HepG2 (cell line): ENCODE measurements around the gene KNG1. TPM values are rescaled to one million over a fixed set of nuclear protein-coding genes. Genes with fewer than 3 reads are reported as not detected.

ENCODE experiments used
- ATF7-NPFF ChIP-seq: sonication (generic); formaldehyde crosslinking; IDR thresholded peaks from 2 replicates; pipeline ENCODE4 v1.8.1; 2023; ENCODE audit warnings: mild to moderate bottlenecking, low read depth, missing genetic modification reagents, moderate library complexity
- CBX2 ChIP-seq, 2 experiments: fragments of 200-600 bp in 1 of 2; sonication (generic); formaldehyde crosslinking in 1 of 2; IDR thresholded peaks; 2 replicates each; pipeline versions ENCODE4 v1.7.0 to v1.8.1; 2018 to 2022; ENCODE audit warnings: low read depth in 2 of 2, low read length in 1 of 2, mild to moderate bottlenecking in 1 of 2, missing genetic modification reagents in 1 of 2
- CENPT ChIP-seq: sonication (generic); formaldehyde crosslinking; IDR thresholded peaks from 2 replicates; pipeline ENCODE4 v1.8.0; 2022; ENCODE audit warnings: low read depth, mild to moderate bottlenecking, moderate library complexity, missing genetic modification reagents
- MAZ ChIP-seq, 2 experiments: sonication (generic) in 1 of 2; formaldehyde crosslinking in 1 of 2; IDR thresholded peaks; 2 replicates each; pipeline versions ENCODE4 v1.5.0 to v1.6.1; 2012 to 2020; ENCODE audit warnings: low read depth in 2 of 2, mild to moderate bottlenecking in 2 of 2, borderline replicate concordance in 1 of 2, improper control_type of control experiment in 1 of 2, low read length in 1 of 2, missing genetic modification reagents in 1 of 2, moderate library complexity in 1 of 2
- PPARG ChIP-seq: conservative IDR thresholded peaks from 2 replicates; pipeline ENCODE4 v1.6.1; 2016; ENCODE audit warnings: missing biosample characterization, missing genetic modification reagents
- REPIN1 ChIP-seq: sonication (generic); formaldehyde crosslinking; IDR thresholded peaks from 2 replicates; pipeline ENCODE4 v1.8.0; 2022; ENCODE audit warnings: missing genetic modification reagents, low read depth, mild to moderate bottlenecking, borderline replicate concordance
- SMARCE1 ChIP-seq: fragments of 450-650 bp; IDR thresholded peaks from 2 replicates; pipeline ENCODE4 v1.6.1; 2017; ENCODE audit warnings: borderline replicate concordance
- ZNF235 ChIP-seq: sonication (generic); formaldehyde crosslinking; IDR thresholded peaks from 2 replicates; pipeline ENCODE4 v1.8.1; 2023; ENCODE audit warnings: mild to moderate bottlenecking, missing genetic modification reagents, borderline replicate concordance
- ZNF251 ChIP-seq: sonication (generic); formaldehyde crosslinking; IDR thresholded peaks from 2 replicates; pipeline ENCODE4 v1.9.0; 2021; ENCODE audit warnings: mild to moderate bottlenecking, missing genetic modification reagents
- ZNF564 ChIP-seq: sonication (generic); formaldehyde crosslinking; IDR thresholded peaks from 2 replicates; pipeline ENCODE4 v1.8.1; 2023; ENCODE audit warnings: mild to moderate bottlenecking, missing genetic modification reagents
- ZNF619 ChIP-seq: sonication (generic); formaldehyde crosslinking; IDR thresholded peaks from 2 replicates; pipeline ENCODE4 v1.4.0; 2020; ENCODE audit warnings: mild to moderate bottlenecking, missing genetic modification reagents
- polyA plus RNA-seq, 8 experiments: library from polyadenylated mRNA; depleted of rRNA in 3 of 8; stranded (reverse) in 7 of 8; unstranded in 1 of 8; fragments of >200 nt; fragmentation: Illumina TruSeq in 4 of 8; extraction: Trizol in 4 of 8; gene quantifications; 2 replicates each; pipeline versions ENCODE4 v1.2.1 to v1.2.3, GENCODE V29; 2011 to 2016; ENCODE audit warnings: low read depth in 4 of 8, missing spikeins in 1 of 8, mixed read lengths in 1 of 8; ENCODE audit not compliant: insufficient read depth in 1 of 8
- total RNA-seq, 5 experiments: library from RNA; depleted of rRNA; stranded (reverse); fragments of >200 nt; fragmentation: Illumina TruSeq; extraction: Trizol; gene quantifications; 2 replicates each; pipeline ENCODE4 v1.2.3, GENCODE V29; 2016; ENCODE audit warnings: low read depth in 1 of 5
- TF ChIP-seq, protein P1 (sequence below): sonication (generic); formaldehyde crosslinking; IDR thresholded peaks from 2 replicates; pipeline ENCODE4 v1.4.0; 2020; ENCODE audit warnings: missing genetic modification reagents
- TF ChIP-seq, protein P2 (sequence below): sonication (generic); formaldehyde crosslinking; IDR thresholded peaks from 2 replicates; pipeline ENCODE4 v1.5.1; 2020; ENCODE audit warnings: missing genetic modification reagents, mild to moderate bottlenecking, borderline replicate concordance
- TF ChIP-seq, protein P3 (sequence below): sonication (generic); formaldehyde crosslinking; IDR thresholded peaks from 2 replicates; pipeline ENCODE4 v1.4.0; 2020; ENCODE audit warnings: low read depth, mild to moderate bottlenecking, missing genetic modification reagents
- TF ChIP-seq, protein P4 (sequence below): sonication (generic); formaldehyde crosslinking; IDR thresholded peaks from 2 replicates; pipeline ENCODE4; 2020; ENCODE audit warnings: missing genetic modification reagents, mild to moderate bottlenecking, borderline replicate concordance
- TF ChIP-seq, protein P5 (sequence below): IDR thresholded peaks from 2 replicates; pipeline ENCODE4 v1.6.1; 2016
- TF ChIP-seq, protein P6 (sequence below): IDR thresholded peaks from 2 replicates; pipeline ENCODE4 v1.6.1; 2016; ENCODE audit warnings: missing compliant biosample characterization, missing genetic modification reagents, borderline replicate concordance
- TF ChIP-seq, protein P7 (sequence below): conservative IDR thresholded peaks from 2 replicates; pipeline ENCODE4 v1.6.1; 2018; ENCODE audit warnings: missing genetic modification reagents

Gene KNG1
- total and polyA plus RNA-seq, 2 of the 13 experiments (the other 11 are each of a cell fraction or from before 2014, with no cell fraction given): 6.5 to 7.0 TPM

DNA sequence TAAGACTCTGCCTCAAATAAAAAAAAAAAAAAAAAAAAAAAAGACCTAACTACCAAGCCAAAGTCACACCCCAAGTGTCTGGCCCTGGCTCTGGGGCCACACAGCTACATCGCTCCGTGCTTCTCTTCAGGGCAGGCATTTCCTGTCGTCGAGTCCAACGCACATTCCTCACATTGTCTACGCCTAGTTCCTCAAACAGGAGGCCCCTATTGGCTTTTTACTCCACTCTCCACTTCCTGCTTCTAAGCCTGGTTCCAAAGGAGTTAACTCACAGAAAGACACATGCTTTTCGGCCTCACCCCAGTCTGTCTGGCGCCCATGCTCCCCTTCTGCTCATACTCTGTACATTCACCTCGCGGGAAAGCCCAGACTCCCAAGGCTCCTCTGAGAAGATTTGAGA, 28.8 kb downstream of the KNG1 start (continued):
- TF ChIP-seq, protein P1, sequence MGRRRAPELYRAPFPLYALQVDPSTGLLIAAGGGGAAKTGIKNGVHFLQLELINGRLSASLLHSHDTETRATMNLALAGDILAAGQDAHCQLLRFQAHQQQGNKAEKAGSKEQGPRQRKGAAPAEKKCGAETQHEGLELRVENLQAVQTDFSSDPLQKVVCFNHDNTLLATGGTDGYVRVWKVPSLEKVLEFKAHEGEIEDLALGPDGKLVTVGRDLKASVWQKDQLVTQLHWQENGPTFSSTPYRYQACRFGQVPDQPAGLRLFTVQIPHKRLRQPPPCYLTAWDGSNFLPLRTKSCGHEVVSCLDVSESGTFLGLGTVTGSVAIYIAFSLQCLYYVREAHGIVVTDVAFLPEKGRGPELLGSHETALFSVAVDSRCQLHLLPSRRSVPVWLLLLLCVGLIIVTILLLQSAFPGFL (CRISPR knock-in tag): no peak
- TF ChIP-seq ZNF251 (CRISPR knock-in tag) (no peak), REPIN1 (CRISPR knock-in tag) (no peak), ZNF564 (CRISPR knock-in tag) (peak; percentile 31; the same call in 1 of the 2 replicates), ZNF619 (no peak), PPARG (CRISPR knock-in tag) (0 out of 2 replicates have a peak, but pooled peaks have one; percentile 44), CBX2 (IDR thresholded peaks at IDR 0.05; ENCODE audit: low read depth, low read length) (no peak), CBX2 (CRISPR knock-in tag; IDR thresholded peaks at IDR 0.05; ENCODE audit: low read depth) (no peak), SMARCE1 (no peak), ZNF235 (CRISPR knock-in tag) (no peak), CENPT (CRISPR knock-in tag) (no peak), MAZ (IDR thresholded peaks at IDR 0.05; ENCODE audit: borderline replicate concordance, low read depth, low read length) (no peak), MAZ (CRISPR knock-in tag; IDR thresholded peaks at IDR 0.05; ENCODE audit: low read depth) (no peak), ATF7-NPFF (CRISPR knock-in tag) (no peak)
- TF ChIP-seq, protein P2, sequence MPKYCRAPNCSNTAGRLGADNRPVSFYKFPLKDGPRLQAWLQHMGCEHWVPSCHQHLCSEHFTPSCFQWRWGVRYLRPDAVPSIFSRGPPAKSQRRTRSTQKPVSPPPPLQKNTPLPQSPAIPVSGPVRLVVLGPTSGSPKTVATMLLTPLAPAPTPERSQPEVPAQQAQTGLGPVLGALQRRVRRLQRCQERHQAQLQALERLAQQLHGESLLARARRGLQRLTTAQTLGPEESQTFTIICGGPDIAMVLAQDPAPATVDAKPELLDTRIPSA (CRISPR knock-in tag): no peak
- TF ChIP-seq, protein P3, sequence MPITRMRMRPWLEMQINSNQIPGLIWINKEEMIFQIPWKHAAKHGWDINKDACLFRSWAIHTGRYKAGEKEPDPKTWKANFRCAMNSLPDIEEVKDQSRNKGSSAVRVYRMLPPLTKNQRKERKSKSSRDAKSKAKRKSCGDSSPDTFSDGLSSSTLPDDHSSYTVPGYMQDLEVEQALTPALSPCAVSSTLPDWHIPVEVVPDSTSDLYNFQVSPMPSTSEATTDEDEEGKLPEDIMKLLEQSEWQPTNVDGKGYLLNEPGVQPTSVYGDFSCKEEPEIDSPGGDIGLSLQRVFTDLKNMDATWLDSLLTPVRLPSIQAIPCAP: no peak
- TF ChIP-seq, protein P4, sequence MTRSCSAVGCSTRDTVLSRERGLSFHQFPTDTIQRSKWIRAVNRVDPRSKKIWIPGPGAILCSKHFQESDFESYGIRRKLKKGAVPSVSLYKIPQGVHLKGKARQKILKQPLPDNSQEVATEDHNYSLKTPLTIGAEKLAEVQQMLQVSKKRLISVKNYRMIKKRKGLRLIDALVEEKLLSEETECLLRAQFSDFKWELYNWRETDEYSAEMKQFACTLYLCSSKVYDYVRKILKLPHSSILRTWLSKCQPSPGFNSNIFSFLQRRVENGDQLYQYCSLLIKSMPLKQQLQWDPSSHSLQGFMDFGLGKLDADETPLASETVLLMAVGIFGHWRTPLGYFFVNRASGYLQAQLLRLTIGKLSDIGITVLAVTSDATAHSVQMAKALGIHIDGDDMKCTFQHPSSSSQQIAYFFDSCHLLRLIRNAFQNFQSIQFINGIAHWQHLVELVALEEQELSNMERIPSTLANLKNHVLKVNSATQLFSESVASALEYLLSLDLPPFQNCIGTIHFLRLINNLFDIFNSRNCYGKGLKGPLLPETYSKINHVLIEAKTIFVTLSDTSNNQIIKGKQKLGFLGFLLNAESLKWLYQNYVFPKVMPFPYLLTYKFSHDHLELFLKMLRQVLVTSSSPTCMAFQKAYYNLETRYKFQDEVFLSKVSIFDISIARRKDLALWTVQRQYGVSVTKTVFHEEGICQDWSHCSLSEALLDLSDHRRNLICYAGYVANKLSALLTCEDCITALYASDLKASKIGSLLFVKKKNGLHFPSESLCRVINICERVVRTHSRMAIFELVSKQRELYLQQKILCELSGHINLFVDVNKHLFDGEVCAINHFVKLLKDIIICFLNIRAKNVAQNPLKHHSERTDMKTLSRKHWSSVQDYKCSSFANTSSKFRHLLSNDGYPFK (CRISPR knock-in tag): no peak
- TF ChIP-seq, protein P5, sequence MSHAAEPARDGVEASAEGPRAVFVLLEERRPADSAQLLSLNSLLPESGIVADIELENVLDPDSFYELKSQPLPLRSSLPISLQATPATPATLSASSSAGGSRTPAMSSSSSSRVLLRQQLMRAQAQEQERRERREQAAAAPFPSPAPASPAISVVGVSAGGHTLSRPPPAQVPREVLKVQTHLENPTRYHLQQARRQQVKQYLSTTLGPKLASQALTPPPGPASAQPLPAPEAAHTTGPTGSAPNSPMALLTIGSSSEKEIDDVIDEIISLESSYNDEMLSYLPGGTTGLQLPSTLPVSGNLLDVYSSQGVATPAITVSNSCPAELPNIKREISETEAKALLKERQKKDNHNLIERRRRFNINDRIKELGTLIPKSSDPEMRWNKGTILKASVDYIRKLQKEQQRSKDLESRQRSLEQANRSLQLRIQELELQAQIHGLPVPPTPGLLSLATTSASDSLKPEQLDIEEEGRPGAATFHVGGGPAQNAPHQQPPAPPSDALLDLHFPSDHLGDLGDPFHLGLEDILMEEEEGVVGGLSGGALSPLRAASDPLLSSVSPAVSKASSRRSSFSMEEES (CRISPR knock-in tag): peak; percentile 78
- TF ChIP-seq, protein P6, sequence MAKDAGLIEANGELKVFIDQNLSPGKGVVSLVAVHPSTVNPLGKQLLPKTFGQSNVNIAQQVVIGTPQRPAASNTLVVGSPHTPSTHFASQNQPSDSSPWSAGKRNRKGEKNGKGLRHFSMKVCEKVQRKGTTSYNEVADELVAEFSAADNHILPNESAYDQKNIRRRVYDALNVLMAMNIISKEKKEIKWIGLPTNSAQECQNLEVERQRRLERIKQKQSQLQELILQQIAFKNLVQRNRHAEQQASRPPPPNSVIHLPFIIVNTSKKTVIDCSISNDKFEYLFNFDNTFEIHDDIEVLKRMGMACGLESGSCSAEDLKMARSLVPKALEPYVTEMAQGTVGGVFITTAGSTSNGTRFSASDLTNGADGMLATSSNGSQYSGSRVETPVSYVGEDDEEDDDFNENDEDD (CRISPR knock-in tag): peak; percentile 70; the same call in 1 of the 2 replicates
- TF ChIP-seq, protein P7, sequence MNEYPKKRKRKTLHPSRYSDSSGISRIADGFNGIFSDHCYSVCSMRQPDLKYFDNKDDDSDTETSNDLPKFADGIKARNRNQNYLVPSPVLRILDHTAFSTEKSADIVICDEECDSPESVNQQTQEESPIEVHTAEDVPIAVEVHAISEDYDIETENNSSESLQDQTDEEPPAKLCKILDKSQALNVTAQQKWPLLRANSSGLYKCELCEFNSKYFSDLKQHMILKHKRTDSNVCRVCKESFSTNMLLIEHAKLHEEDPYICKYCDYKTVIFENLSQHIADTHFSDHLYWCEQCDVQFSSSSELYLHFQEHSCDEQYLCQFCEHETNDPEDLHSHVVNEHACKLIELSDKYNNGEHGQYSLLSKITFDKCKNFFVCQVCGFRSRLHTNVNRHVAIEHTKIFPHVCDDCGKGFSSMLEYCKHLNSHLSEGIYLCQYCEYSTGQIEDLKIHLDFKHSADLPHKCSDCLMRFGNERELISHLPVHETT: no peak
